Parathyroid adenoma (tissue), 2 donors: ENCODE results near the gene PHF24.
"Not testable (repeated sequence)": the region's sequence is repeated elsewhere in the genome, so short reads cannot be mapped to it uniquely, and the experiment has no call there.

ENCODE experiments used
- H2AFZ ChIP-seq: fragments of 300-600 bp; sonication (generic); one replicate; pipeline ENCODE4 v1.7.0; 2017; ENCODE audit warnings: antibody characterized with exemption, mild to moderate bottlenecking
- H3K27ac ChIP-seq: fragments of 300-600 bp; sonication (generic); one replicate; pipeline ENCODE4 v1.7.0; 2017
- H3K27me3 ChIP-seq: fragments of 300-600 bp; sonication (generic); one replicate; pipeline ENCODE4 v1.7.0; 2017; ENCODE audit warnings: low read length; ENCODE audit not compliant: control insufficient read depth, insufficient read depth
- H3K36me3 ChIP-seq: fragments of 300-600 bp; sonication (generic); one replicate; pipeline ENCODE4 v1.7.0; 2017; ENCODE audit warnings: low read length; ENCODE audit not compliant: control insufficient read depth, insufficient read depth
- H3K4me1 ChIP-seq: fragments of 300-600 bp; sonication (generic); one replicate; pipeline ENCODE4 v1.7.0; 2017; ENCODE audit warnings: control low read depth
- H3K4me2 ChIP-seq: fragments of 300-600 bp; sonication (generic); one replicate; pipeline ENCODE4 v1.7.0; 2017; ENCODE audit warnings: low read length
- H3K4me3 ChIP-seq: fragments of 300-600 bp; sonication (generic); one replicate; pipeline ENCODE4 v1.7.0; 2017; ENCODE audit warnings: low read depth, low read length
- H3K79me2 ChIP-seq: fragments of 300-600 bp; sonication (generic); one replicate; pipeline ENCODE4 v1.7.0; 2017; ENCODE audit warnings: control low read depth
- H3K9ac ChIP-seq: fragments of 300-600 bp; sonication (generic); one replicate; pipeline ENCODE4 v1.7.0; 2017; ENCODE audit warnings: mild to moderate bottlenecking
- H3K9me3 ChIP-seq: fragments of 300-600 bp; sonication (generic); one replicate; pipeline ENCODE4 v1.7.0; 2017; ENCODE audit warnings: low read length; ENCODE audit not compliant: control insufficient read depth
- CTCF ChIP-seq: fragments of 300-600 bp; sonication (generic); IDR thresholded peaks from one replicate; pipeline ENCODE4 v1.7.0; 2017; ENCODE audit warnings: antibody characterized with exemption, mild to moderate bottlenecking
- donor health status: primary hyperparathyroidism.

The PHF24 gene

GRCh38 chr9:35014517-35014916, 56.4 kb downstream of the PHF24 start:
- Histone ChIP-seq H3K9me3 (no peaks in the 10 kb centered on the region), H3K4me3 (no peak overlapping the region), H3K9ac (no peak overlapping the region), H3K4me1 (no peaks in the 10 kb centered on the region), H3K4me2 (no peak overlapping the region), H3K27me3 (no peaks in the 10 kb centered on the region), H3K36me3 (no peaks in the 10 kb centered on the region), H3K27ac (no peak overlapping the region), H2AFZ (no peak overlapping the region), H3K79me2 (no peaks in the 10 kb centered on the region)
- no peak for TF ChIP-seq CTCF

DNA sequence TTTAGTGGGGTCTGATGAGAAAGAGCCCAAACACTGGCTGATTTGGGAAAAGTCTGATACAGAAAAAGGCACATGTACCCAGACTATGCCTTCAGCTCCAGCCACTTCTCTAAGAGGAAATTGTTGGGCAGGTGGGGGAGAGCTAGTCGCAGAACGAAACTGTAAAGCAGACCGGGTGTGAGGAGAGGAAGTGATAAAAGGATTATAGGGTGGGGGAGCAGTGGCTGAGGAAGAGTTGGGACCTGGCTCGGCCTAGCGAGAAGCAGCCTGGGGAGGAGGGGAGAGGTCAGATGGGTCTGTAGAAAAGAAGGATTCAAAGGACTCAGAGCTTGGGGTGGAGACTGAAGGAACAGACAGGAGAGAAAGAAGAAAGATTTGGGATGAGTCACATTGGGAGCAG, 65.4 kb downstream of the PHF24 start:
- H3K79me2 ChIP-seq, H3K4me3 ChIP-seq, H3K36me3 ChIP-seq, H3K27ac ChIP-seq, H3K4me1 ChIP-seq, H3K9ac ChIP-seq, H3K9me3 ChIP-seq, H3K4me2 ChIP-seq, H2AFZ ChIP-seq, H3K27me3 ChIP-seq: not testable (repeated sequence)

DNA sequence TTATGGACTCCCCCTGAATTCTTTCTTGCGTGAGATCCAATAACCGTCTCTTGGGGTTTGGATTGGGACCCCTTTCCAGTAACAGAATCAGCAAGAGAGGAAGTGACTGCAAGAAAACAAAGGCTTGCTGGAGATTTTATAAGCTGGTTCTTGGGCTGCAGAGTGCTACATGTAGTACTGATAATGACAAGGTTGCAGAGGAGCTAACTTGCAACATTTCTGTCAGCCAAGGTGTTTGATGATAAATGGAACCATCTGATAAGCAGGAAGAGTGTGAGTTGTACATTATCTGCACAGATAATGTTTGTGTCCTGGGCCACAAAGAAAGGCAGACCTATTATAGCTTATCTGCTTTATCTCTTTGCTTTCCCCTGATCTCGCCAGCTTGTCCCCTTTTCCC, 68.6 kb downstream of the PHF24 start:
- H3K9me3 ChIP-seq: no peaks in the 10 kb centered on the region
- no peak overlapping the region for H3K4me3 ChIP-seq
- no peaks in the 10 kb centered on the region for H3K36me3 ChIP-seq
- H3K4me1 ChIP-seq: peaks cover 8% of the 10 kb centered on the region
- TF ChIP-seq CTCF: no peak
- no peak overlapping the region for H3K4me2 ChIP-seq
- H3K27me3 ChIP-seq: no peaks in the 10 kb centered on the region
- no peaks in the 10 kb centered on the region for H3K79me2 ChIP-seq
- no peak overlapping the region for H3K9ac ChIP-seq
- H3K27ac ChIP-seq: no peak overlapping the region
- H2AFZ ChIP-seq: no peak overlapping the region

DNA sequence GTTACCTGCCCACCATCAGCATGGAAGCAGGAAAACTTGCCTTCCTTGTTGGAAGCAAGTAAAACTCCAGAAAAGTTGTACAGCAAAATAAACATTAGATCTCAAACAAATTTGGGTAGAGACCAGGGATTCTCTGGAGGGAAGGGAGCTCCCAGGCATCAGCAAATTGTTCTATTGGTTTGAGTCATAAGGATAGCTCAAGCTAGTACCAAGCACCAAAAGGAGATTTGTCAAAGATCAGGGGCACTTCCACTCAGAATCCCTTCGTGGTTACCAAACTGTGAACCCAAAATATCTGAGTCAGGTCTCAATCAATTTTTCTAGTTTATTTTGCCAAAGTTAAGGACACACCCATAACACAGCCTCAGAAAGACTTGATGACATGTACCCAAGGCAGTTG, 69.3 kb downstream of the PHF24 start:
- no peak overlapping the region for H3K4me3 ChIP-seq
- no peaks in the 10 kb centered on the region for H3K27me3 ChIP-seq
- H3K79me2 ChIP-seq: no peaks in the 10 kb centered on the region
- H3K4me1 ChIP-seq: peaks cover 8% of the 10 kb centered on the region
- H3K9ac ChIP-seq: no peak overlapping the region
- TF ChIP-seq CTCF: no peak
- H3K36me3 ChIP-seq: no peaks in the 10 kb centered on the region
- H2AFZ ChIP-seq: no peak overlapping the region
- H3K4me2 ChIP-seq: no peak overlapping the region
- no peaks in the 10 kb centered on the region for H3K9me3 ChIP-seq
- no peak overlapping the region for H3K27ac ChIP-seq

- no peak overlapping the region for H3K4me3 ChIP-seq
- no peaks in the 10 kb centered on the region for H3K79me2 ChIP-seq
- no peaks in the 10 kb centered on the region for H3K9me3 ChIP-seq
- no peaks in the 10 kb centered on the region for H3K36me3 ChIP-seq
- H3K27ac ChIP-seq: no peak overlapping the region
- no peak overlapping the region for H3K9ac ChIP-seq
- H3K4me2 ChIP-seq: no peak overlapping the region
- no peak overlapping the region for H2AFZ ChIP-seq
- no peaks in the 10 kb centered on the region for H3K27me3 ChIP-seq
- peaks cover 8% of the 10 kb centered on the region for H3K4me1 ChIP-seq
- no peak for TF ChIP-seq CTCF
Observed at GRCh38 chr9:35027860-35028259, 69.8 kb downstream of the PHF24 start.
